Activated CD4-positive, CD25-positive, alpha-beta regulatory T cell treated with anti-CD3 and anti-CD28 coated beads, Interleukin-2, amount 50 U/mL, for 16 hours (primary cell): ENCODE measurements around the gene TMEM250.

Experiments
- DNase-seq: peaks from one replicate; pipeline ENCODE4 v3.0.0-alpha.2; 2020; ENCODE audit warnings: low read depth, low spot score

TMEM250 gene

DNA sequence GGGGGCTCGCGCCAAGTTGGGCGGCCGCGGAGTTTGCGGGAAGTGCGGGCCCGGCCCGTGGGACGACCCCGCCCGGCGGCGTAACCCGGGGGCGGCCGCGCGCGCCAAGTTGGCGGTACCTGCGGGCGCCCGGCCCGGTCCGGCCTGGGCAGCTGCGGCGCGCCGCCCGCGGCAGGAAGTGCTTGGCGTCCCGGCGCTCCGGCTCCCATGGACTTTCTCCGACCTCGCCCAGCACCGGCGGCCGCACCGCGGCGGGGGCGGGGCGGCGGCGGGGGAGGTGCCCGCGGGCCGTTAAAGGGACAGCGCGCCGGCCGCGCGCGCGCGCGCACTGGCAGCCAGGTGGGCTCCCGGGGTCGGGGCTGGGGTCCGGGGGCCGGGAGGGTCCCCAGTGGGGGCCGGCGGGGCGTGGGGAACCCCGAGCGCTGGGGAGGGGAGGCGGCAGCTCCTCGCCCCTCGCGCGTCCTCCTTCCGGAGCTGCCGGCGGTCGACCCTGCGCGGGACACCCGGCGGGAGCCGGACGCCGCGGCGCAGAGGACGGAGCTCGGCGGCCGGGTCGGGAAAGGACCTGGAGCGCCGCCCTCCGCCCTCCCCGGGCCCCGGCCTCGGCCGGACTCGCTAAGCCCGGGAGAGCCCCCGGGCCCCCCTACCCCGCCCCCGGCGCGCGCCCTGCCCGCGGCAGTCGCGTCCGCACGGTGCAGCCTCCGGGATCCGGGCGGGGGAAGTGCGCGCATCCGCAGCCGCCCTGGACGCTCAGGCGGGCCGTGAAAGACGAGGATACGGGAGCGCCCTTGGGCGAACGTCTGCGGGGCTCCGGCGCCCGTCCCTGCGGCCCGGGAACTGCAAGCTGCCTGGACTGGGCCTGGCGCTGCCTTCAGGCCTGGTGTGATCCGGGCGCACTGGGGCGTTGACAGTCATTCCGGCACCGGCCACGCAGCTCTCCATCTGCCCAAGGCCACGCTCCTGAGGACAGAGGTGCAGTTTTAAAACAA, 23.3 kb downstream of the TMEM250 start, which contains the start of gene NACC2:
TSS of gene NACC2 (minus strand) at position 220 of the 989 bp plus-strand sequence. CDS start 44,768 bp downstream, outside the sequence.
- DNase-seq, result no peak

GRCh38 chr9:136093995-136094881, 24.4 kb downstream of the TMEM250 start:
- DNase-seq, result no peak

DNA sequence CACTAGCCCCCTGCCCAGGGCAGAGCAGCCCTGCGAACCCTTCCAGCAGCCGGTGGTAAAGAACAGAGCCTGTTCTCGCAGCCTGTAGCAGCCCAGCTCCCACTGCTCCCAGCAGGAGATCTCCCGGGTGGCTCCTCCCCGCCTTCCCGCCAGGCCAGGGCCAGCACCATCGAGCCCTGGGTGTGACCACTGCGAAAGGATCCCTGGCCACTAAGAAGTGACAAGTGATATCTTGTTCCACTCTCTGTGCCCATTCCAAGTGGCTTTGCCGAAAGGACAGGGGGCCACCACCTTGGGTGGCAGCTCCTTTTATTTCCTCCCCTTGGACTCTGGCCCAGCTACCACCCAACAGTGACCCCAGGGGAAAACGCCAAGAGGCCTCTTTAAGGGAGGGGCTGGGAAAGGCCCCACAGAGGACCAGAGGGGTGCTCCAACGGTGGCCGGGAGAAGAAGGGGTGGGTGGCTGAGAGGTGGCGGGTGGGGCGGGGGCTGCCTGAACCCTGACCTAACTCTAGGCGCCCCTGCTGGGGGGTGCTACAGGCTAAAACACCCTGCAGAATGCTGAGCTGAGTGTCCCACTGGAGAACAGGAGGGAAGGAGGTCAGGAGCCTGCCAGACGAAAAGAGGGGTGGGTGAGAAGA, 25.2 kb downstream of the TMEM250 start:
- no peak for DNase-seq

GRCh38 chr9:136092741-136093140, 25.9 kb downstream of the TMEM250 start:
- no peak for DNase-seq

DNA sequence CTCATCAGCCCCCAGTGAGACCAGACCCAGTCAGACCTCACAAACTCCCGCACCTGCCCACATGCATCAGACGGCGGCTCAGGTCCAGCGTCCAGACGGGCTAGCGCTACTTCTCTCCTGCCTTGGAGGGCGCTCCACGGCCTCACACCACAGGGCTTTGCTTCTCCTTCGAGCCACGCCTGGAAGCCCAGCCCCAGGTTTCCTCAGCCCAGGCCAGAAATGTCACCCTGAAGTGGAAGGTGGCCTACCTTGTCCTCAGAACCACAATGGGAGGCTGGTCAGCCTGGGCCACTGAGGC, 26.4 kb downstream of the TMEM250 start:
- DNase-seq, result no peak

- no peak for DNase-seq
Measured at GRCh38 chr9:136091582-136092352, 26.9 kb downstream of the TMEM250 start.

GRCh38 chr9:136090768-136091581, 27.7 kb downstream of the TMEM250 start:
- no peak for DNase-seq

DNA sequence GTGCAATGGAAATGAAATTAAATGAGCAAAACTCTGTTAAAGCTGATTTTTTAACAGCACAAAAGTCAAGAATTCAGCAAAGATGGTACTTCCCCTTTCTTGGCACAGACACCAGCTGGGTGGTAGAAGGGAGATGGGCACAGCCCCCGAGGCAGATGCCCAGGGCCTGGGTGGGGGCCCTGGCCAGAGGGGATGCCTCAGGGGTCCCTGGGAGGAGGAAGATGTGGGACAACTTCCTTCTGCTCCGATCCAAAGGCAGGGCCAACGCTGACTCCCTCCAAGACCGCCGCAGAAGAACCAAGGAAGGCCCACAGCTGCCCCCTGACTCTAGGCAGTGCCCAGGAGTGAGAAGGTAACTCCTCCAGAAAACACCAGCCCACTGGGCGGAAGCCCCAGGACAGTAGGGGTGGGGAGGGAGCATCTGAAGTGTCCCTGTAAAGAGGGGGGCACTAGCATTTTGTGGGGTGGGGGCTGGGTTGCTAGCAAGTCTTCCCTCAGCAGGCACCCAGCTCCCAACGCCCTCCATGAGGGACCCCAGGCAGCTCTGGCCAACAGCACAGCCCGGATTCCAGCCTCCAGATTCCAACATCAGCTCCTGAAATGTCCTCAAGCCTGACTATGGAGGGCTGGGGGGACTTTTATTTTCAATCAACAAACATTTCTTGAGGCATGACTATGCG, 28.5 kb downstream of the TMEM250 start:
- no peak for DNase-seq

GRCh38 chr9:136089697-136090045, 29.0 kb downstream of the TMEM250 start:
- DNase-seq, result no peak

DNA sequence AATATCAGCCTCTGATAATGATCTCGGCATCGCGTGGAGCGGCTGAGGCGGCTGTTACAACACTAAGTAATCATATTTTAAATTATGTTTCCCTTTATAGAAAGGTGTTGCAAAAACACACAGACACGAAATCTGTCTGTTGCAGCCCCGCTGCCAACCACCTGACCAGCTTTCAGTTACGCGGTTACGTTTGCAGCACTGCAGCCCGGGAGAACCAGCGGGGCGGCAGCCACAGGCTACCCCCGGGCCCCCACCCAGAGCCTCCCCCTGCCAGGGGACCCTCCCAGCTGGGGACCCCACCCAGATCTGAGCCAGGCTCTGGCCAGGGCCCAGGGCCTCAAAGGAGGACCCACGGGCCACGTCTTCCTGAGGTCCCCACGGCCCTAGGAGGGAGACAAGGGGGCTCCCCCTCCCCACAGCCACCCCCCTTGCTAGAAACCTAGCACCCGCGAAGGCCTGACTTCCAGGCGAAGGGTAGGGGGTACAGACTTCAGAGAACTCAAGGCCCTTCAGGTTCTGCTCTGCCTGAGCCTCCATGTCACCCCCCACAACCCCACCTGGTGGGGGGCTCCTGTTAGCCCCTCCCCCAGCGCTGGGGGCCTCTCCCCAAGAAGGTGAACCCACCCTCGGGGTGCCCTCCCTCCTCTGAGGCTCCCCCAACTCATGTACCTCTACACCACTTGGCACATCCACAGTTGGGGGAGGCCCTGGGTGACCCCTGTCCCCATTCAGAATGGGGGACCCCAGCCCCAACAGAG, 29.6 kb downstream of the TMEM250 start:
- DNase-seq, result no peak

- no peak for DNase-seq
Measured at GRCh38 chr9:136088481-136088938, 30.2 kb downstream of the TMEM250 start.

DNA sequence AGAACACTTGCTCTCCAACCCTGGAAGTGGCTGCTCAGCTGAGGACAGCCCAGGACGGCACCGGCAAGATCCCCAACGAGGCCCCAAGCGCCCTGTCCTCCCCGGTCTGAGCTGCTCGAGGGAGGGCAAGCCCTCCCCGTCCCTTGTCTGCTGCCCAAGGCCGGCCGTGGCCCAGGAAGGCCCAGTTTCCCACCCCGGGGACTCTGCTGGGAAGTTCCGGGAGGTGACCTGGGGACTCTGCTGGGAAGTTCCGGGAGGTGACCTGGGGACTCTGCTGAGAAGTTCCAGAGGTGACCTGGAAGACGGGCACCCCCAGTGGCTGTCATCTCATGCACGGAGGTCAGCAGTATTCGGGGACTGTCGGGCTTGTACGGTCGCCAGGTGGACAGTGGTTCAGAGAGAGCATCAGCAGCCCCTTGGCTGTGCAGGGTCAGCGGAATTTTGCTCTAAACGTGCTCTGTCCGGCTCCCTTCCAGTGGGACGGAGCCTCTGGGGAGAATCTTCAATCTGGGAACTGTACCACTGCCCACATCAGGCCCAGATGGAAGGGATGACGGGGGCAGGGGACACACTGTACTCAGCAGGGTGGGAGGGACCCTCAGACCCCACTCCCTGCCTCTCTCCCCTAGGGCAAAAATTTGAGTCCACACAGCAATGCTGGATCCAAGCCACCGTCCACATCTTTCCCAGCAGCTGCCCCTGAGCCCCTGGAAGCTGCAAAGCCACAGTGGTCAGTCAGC, 30.8 kb downstream of the TMEM250 start:
- no peak for DNase-seq

GRCh38 chr9:136086951-136087740, 31.5 kb downstream of the TMEM250 start:
- DNase-seq, result no peak

DNA sequence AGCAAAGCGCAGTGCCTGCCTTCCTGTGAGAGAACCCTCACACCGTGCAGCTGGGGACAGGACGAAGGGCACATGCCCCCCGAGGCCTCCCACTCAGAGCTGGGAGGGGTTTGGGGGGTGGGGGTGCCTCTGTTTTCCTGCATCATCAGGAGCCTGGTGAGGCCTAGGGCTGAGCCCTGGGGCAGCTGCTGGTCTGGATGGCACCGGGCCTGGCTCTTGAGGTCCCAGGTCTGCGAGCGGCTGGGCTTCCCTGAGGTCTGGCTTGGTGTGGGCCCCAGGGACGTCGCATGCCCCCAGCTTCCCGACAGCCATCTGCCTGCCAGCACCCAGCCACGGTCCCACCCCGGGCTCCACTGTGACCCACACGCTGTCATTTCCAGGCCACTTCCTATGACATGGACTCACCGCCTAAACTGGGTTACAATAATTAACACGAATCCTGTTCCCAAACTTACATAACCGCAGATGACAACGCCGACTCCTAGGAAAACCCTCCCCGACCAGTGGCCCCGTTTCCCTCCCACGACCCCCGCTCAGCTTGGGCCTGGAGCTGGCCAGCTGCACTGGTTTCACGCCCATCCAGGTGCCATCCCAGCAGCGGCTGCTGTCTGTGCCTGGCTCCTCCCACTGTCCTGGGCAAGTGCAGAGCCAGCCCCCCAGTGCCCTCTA, 32.3 kb downstream of the TMEM250 start:
- no peak for DNase-seq

DNA sequence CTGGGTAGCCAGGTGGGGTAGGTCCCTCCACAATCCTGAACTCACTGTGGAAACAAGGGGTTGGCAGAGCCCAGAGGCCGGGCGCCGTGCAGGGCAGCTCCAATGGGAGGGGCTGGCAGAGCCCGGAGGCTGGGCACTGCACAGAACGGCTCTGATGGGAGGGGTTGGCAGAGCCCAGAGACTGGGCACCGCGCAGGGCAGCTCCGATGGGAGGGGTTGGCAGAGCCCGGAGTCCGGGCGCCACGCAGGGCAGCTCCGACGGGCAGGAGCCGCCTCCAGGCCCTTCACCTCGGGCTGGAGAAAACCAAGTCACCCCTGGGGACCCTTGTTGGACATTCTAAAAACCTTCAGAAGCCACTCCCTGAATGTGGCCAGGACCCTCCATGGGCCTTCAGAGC, 32.9 kb downstream of the TMEM250 start:
- no peak for DNase-seq

GRCh38 chr9:136084063-136084944, 34.4 kb downstream of the TMEM250 start:
- DNase-seq, result no peak
